ENCODE data around the gene SNAP29. TPM values are rescaled to one million over a fixed set of nuclear protein-coding genes. Genes with fewer than 3 reads are reported as not detected.

Gene SNAP29
- total and polyA plus RNA-seq, 9 of the 15 experiments (the other 6 are each of a cell fraction or from before 2014, with no cell fraction given), result 19.5 to 250 (median 75.9) TPM

- TF ChIP-seq MLLT1 (IDR thresholded peaks at IDR 0.05), result no peak
- TF ChIP-seq ZHX1 (conservative IDR thresholded peaks at IDR 0.05; ENCODE audit: low read length), result no peak
- 0 out of 2 replicates have a peak, but pooled peaks have one; percentile 61 for TF ChIP-seq ZNF408 (CRISPR knock-in tag; IDR thresholded peaks at IDR 0.05; ENCODE audit: low read depth)
- peak; percentile 77 for TF ChIP-seq MAFK (IDR thresholded peaks at IDR 0.05; ENCODE audit: low read length)
- TF ChIP-seq TFAP4 (CRISPR knock-in tag; IDR thresholded peaks at IDR 0.05; ENCODE audit: borderline replicate concordance), result no peak
- TF ChIP-seq LEF1 (IDR thresholded peaks at IDR 0.05), result no peak
- peak; percentile 90 for TF ChIP-seq CAMTA2 (CRISPR knock-in tag; conservative IDR thresholded peaks at IDR 0.05)
- TF ChIP-seq EZH2 (IDR thresholded peaks at IDR 0.05; ENCODE audit: borderline replicate concordance, low read depth, low read length), result no peak
- TF ChIP-seq TSC22D4 (tag; IDR thresholded peaks at IDR 0.05), result no peak
- no peak for TF ChIP-seq NR2C2 (CRISPR knock-in tag; IDR thresholded peaks at IDR 0.05)
- peak; percentile 31; the same call in 1 of the 2 replicates for TF ChIP-seq NR2C2 (tag; IDR thresholded peaks at IDR 0.05)
- no peak for TF ChIP-seq ZNF780A (CRISPR knock-in tag; IDR thresholded peaks at IDR 0.05)
- TF ChIP-seq ZBTB34 (CRISPR knock-in tag; IDR thresholded peaks at IDR 0.05), result no peak
- TF ChIP-seq RERE (CRISPR knock-in tag; IDR thresholded peaks at IDR 0.05; ENCODE audit: borderline replicate concordance), result no peak
- TF ChIP-seq TCF3 (CRISPR knock-in tag; IDR thresholded peaks at IDR 0.05), result no peak
- TF ChIP-seq EP400 (IDR thresholded peaks at IDR 0.05), result no peak
- no peak for TF ChIP-seq NCOA6 (IDR thresholded peaks at IDR 0.05)
Measured at GRCh38 chr22:20889025-20889704, 30.4 kb downstream of the SNAP29 start (continued).
